Measurements from ENCODE around the gene POGLUT2. TPM values are rescaled to one million over a fixed set of nuclear protein-coding genes. Genes with fewer than 3 reads are reported as not detected.

POGLUT2 gene
- total RNA-seq, 2 donors from 2014 or later: 16.0 to 18.1 TPM

- no peak for DNase-seq
- H3K4me3 ChIP-seq (ENCODE audit: low read length): no peak overlapping the region
- peaks cover 15% of the 10 kb centered on the region for H3K36me3 Mint-ChIP-seq (ENCODE audit: low read depth)
- H3K4me3 Mint-ChIP-seq: no peak overlapping the region
- no peaks in the 10 kb centered on the region for H3K4me1 ChIP-seq (ENCODE audit: control insufficient read depth, insufficient read depth, low read length)
- no peaks in the 10 kb centered on the region for H3K9me3 ChIP-seq (ENCODE audit: control insufficient read depth, low read length)
- TF ChIP-seq CTCF (conservative IDR thresholded peaks at IDR 0.05): no peak
- no peaks in the 10 kb centered on the region for H3K27me3 ChIP-seq (ENCODE audit: control insufficient read depth, insufficient read depth, low read length, poor library complexity, severe bottlenecking)
- H3K9me3 Mint-ChIP-seq: peaks cover 4% of the 10 kb centered on the region
- H3K4me1 Mint-ChIP-seq: no peaks in the 10 kb centered on the region
- H3K27me3 Mint-ChIP-seq (ENCODE audit: insufficient read depth): no peaks in the 10 kb centered on the region
- H3K27ac ChIP-seq (ENCODE audit: low read depth, low read length): no peak overlapping the region
- H3K9ac ChIP-seq (ENCODE audit: extremely low read depth, low read length, poor library complexity, severe bottlenecking): no peak overlapping the region
- peaks cover 12% of the 10 kb centered on the region for H3K36me3 ChIP-seq (ENCODE audit: control insufficient read depth, insufficient read depth, low read length)
- no peak overlapping the region for H3K27ac Mint-ChIP-seq
- WGBS, 2 experiments (ENCODE audit: insufficient coverage in 1 of 2, insufficient read length in 1 of 2): 92 to 100% methylated on average over 2 to 4 of the region's 4 CpGs
Observed at GRCh38 chr13:102816708-102817107, 17.9 kb upstream of the POGLUT2 start.

DNA sequence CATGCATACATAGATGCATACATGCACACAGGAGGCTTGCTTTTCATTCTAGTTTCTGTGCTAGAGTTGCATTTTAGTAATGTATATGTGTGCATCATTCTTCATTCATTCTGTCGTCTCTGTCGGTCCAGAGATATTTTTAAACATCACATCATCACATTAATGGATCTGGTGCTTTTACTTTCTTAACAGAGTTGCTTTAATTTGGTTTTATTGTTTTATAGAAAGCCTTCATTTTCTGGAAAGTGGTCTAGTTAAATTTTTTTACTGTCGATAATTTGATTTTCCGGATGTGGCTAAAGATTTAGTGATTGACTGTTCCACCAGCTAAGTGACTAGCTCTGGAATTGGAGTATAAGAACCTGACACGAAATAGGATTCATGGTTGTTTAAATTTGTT lies 17.0 kb upstream of the POGLUT2 start:
- Mint-ChIP-seq H3K9me3 (peaks cover 12% of the 10 kb centered on the region), H3K36me3 (ENCODE audit: low read depth) (peaks cover 19% of the 10 kb centered on the region), H3K27ac (no peak overlapping the region), H3K4me3 (no peak overlapping the region), H3K4me1 (no peaks in the 10 kb centered on the region), H3K27me3 (ENCODE audit: insufficient read depth) (no peaks in the 10 kb centered on the region)
- WGBS, 2 experiments (ENCODE audit: insufficient coverage in 1 of 2, insufficient read length in 1 of 2): 88 to 96% methylated on average over 2 to 3 of the region's 5 CpGs
- TF ChIP-seq CTCF (conservative IDR thresholded peaks at IDR 0.05): no peak
- no peak for DNase-seq
- Histone ChIP-seq H3K27me3 (ENCODE audit: control insufficient read depth, insufficient read depth, low read length, poor library complexity, severe bottlenecking) (no peaks in the 10 kb centered on the region), H3K9me3 (ENCODE audit: control insufficient read depth, low read length) (peaks cover 4% of the 10 kb centered on the region), H3K9ac (ENCODE audit: extremely low read depth, low read length, poor library complexity, severe bottlenecking) (no peak overlapping the region), H3K27ac (ENCODE audit: low read depth, low read length) (no peak overlapping the region), H3K36me3 (ENCODE audit: control insufficient read depth, insufficient read depth, low read length) (peaks cover 11% of the 10 kb centered on the region), H3K4me3 (ENCODE audit: low read length) (no peak overlapping the region), H3K4me1 (ENCODE audit: control insufficient read depth, insufficient read depth, low read length) (no peaks in the 10 kb centered on the region)

GRCh38 chr13:102814793-102815192 lies 16.0 kb upstream of the POGLUT2 start:
- no peak for DNase-seq
- Mint-ChIP-seq H3K36me3 (ENCODE audit: low read depth) (peaks cover 20% of the 10 kb centered on the region), H3K4me1 (no peaks in the 10 kb centered on the region), H3K27ac (no peak overlapping the region), H3K27me3 (ENCODE audit: insufficient read depth) (no peaks in the 10 kb centered on the region), H3K9me3 (peaks cover 12% of the 10 kb centered on the region), H3K4me3 (no peak overlapping the region)
- Histone ChIP-seq H3K27me3 (ENCODE audit: control insufficient read depth, insufficient read depth, low read length, poor library complexity, severe bottlenecking) (no peaks in the 10 kb centered on the region), H3K27ac (ENCODE audit: low read depth, low read length) (no peak overlapping the region), H3K36me3 (ENCODE audit: control insufficient read depth, insufficient read depth, low read length) (peaks cover 11% of the 10 kb centered on the region), H3K9me3 (ENCODE audit: control insufficient read depth, low read length) (peaks cover 9% of the 10 kb centered on the region), H3K4me1 (ENCODE audit: control insufficient read depth, insufficient read depth, low read length) (no peaks in the 10 kb centered on the region), H3K4me3 (ENCODE audit: low read length) (no peak overlapping the region), H3K9ac (ENCODE audit: extremely low read depth, low read length, poor library complexity, severe bottlenecking) (no peak overlapping the region)
- 63 to 77% methylated on average over 3 to 5 of the region's 6 CpGs for WGBS, 2 experiments (ENCODE audit: insufficient coverage in 1 of 2, insufficient read length in 1 of 2)
- TF ChIP-seq CTCF (conservative IDR thresholded peaks at IDR 0.05): no peak

All from endodermal cell (in vitro differentiated cells).